Panc1 (cell line): ENCODE measurements around the gene TRDN. TPM values are rescaled to one million over a fixed set of nuclear protein-coding genes. Genes with fewer than 3 reads are reported as not detected.

Source experiments
- ATAC-seq: fragments of 200-7000 bp; cut with Tn5 transposase; 2 replicates; pipeline ENCODE4 v1.9.1; 2020; ENCODE audit warnings: mild to moderate bottlenecking, moderate library complexity
- BruUV-seq: library from RNA; stranded (reverse); fragments of 400-500 nt; replicated peaks from 2 replicates; lab custom pipeline; 2021; lab: Mats Ljungman, UMichigan
- CTCF ChIA-PET: fragments of 300-600 bp; sonication (Branson Sonifier 250); formaldehyde crosslinking; loops from one replicate; lab custom pipeline; 2022; ENCODE audit warnings: antibody characterized with exemption; lab: Charles Lee
- POLR2A ChIA-PET: fragments of 300-600 bp; sonication (Branson Sonifier 250); formaldehyde crosslinking; loops from one replicate; lab custom pipeline; 2022; ENCODE audit warnings: antibody characterized with exemption; lab: Charles Lee
- DNase-seq: peaks from one replicate; pipeline ENCODE4 v3.0.0-alpha.2; 2010; ENCODE audit warnings: low read depth, low spot score
- H3K27ac ChIP-seq: 2 replicates; pipeline ENCODE4 v1.5.1; 2011; ENCODE audit warnings: mild to moderate bottlenecking, low read length, inconsistent platforms
- H3K27me3 ChIP-seq: fragments of 200-500 bp; sonication (Bioruptor generic); 2 replicates; pipeline ENCODE4 v1.6.0; 2014; ENCODE audit warnings: low read length, inconsistent platforms; ENCODE audit not compliant: control insufficient read depth, insufficient read depth
- H3K36me3 ChIP-seq: fragments of 200-500 bp; sonication (Bioruptor generic); 2 replicates; pipeline ENCODE4 v1.5.1; 2014; ENCODE audit warnings: inconsistent platforms, mild to moderate bottlenecking, low read length, moderate library complexity; ENCODE audit not compliant: control insufficient read depth, insufficient read depth
- H3K4me1 ChIP-seq: 2 replicates; pipeline ENCODE4 v1.5.1; 2011; ENCODE audit warnings: inconsistent platforms, mild to moderate bottlenecking, low read length, moderate library complexity; ENCODE audit not compliant: control insufficient read depth, insufficient read depth
- H3K4me3 ChIP-seq, 2 experiments: 2 replicates each; pipeline ENCODE4 v1.5.1; 2011 to 2012; ENCODE audit warnings: low read depth in 2 of 2, low read length in 2 of 2, mild to moderate bottlenecking in 2 of 2, inconsistent platforms in 1 of 2, moderate library complexity in 1 of 2
- H3K9me3 ChIP-seq: fragments of 200-500 bp; sonication (Bioruptor generic); 2 replicates; pipeline ENCODE4 v1.5.1; 2014; ENCODE audit warnings: low read depth, mild to moderate bottlenecking, inconsistent platforms, low read length, moderate library complexity; ENCODE audit not compliant: control insufficient read depth, insufficient read depth
- POLR2AphosphoS5 ChIP-seq: IDR thresholded peaks from 2 replicates; pipeline ENCODE4 v1.6.1; 2012; ENCODE audit warnings: mild to moderate bottlenecking, low read depth, low read length, moderate library complexity
- TCF7L2 ChIP-seq: IDR thresholded peaks from 2 replicates; pipeline ENCODE4 v1.6.1; 2011; ENCODE audit warnings: mild to moderate bottlenecking, low read depth, low read length, inconsistent platforms
- in situ Hi-C: cut with HindIII; loops from 2 replicates; pipeline ENCODE4 v1.10.0; 2016; ENCODE audit warnings: low sequenced_read_pairs, low pct_unique_long_range_greater_than_20kb
- intact Hi-C: fragments of 100-400 bp; cut with micrococcal nuclease; formaldehyde crosslinking; loops from one replicate; pipeline ENCODE4 v1.10.0; 2022; ENCODE audit not compliant: unreplicated experiment
- total RNA-seq: library from RNA; stranded (reverse); gene quantifications from one replicate; pipeline ENCODE4 v1.2.1, GENCODE V29; 2021; ENCODE audit not compliant: unreplicated experiment
- TF ChIP-seq, protein P1 (sequence below): fragments of 450-650 bp; IDR thresholded peaks from 2 replicates; pipeline ENCODE4 v1.5.1; 2017; ENCODE audit warnings: mild to moderate bottlenecking
- TF ChIP-seq, protein P2 (sequence below), 2 experiments: IDR thresholded peaks; 2 replicates each; pipeline ENCODE4 v1.6.1; 2011 to 2012; ENCODE audit warnings: low read depth in 2 of 2, control low read depth in 1 of 2, low read length in 1 of 2, mild to moderate bottlenecking in 1 of 2, moderate library complexity in 1 of 2; ENCODE audit not compliant: insufficient read depth in 1 of 2

The TRDN gene
- total RNA-seq, 1 experiment from 2014 or later = not detected

DNA sequence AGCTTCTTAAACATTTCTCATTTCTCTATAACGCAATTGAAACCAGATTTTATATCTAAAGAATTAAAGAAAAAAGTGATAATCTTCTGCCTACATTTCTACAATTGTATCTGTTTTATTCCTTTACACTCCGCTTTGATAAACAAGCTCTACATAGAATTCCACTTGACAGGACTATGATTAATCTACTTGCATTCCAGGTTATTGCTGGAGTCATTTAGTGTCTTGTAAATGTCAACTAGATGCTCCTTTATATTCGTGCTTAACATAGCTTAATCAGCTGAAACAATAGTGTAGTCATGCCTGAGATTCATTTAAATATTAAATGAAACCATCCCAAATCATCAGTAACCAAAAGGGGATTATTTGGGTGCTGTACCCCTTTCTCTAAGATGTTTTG is 284.0 kb downstream of the TRDN start:
- Histone ChIP-seq H3K36me3 (no peaks in the 10 kb centered on the region; the same call in 1 of the 2 replicates), H3K27me3 (peaks cover 4% of the 10 kb centered on the region; the same call in 1 of the 2 replicates), H3K9me3 (no peaks in the 10 kb centered on the region), H3K27ac (no peak overlapping the region), H3K4me3 (no peak overlapping the region), H3K4me1 (no peaks in the 10 kb centered on the region)
- ChIA-PET CTCF (no interaction called here), POLR2A (no interaction called here)
- intact Hi-C loops = no loop called here
- no peak for ATAC-seq
- no peak for TF ChIP-seq TCF7L2
- TF ChIP-seq, protein P1, sequence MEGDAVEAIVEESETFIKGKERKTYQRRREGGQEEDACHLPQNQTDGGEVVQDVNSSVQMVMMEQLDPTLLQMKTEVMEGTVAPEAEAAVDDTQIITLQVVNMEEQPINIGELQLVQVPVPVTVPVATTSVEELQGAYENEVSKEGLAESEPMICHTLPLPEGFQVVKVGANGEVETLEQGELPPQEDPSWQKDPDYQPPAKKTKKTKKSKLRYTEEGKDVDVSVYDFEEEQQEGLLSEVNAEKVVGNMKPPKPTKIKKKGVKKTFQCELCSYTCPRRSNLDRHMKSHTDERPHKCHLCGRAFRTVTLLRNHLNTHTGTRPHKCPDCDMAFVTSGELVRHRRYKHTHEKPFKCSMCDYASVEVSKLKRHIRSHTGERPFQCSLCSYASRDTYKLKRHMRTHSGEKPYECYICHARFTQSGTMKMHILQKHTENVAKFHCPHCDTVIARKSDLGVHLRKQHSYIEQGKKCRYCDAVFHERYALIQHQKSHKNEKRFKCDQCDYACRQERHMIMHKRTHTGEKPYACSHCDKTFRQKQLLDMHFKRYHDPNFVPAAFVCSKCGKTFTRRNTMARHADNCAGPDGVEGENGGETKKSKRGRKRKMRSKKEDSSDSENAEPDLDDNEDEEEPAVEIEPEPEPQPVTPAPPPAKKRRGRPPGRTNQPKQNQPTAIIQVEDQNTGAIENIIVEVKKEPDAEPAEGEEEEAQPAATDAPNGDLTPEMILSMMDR = no peak
- TF ChIP-seq, protein P2, sequence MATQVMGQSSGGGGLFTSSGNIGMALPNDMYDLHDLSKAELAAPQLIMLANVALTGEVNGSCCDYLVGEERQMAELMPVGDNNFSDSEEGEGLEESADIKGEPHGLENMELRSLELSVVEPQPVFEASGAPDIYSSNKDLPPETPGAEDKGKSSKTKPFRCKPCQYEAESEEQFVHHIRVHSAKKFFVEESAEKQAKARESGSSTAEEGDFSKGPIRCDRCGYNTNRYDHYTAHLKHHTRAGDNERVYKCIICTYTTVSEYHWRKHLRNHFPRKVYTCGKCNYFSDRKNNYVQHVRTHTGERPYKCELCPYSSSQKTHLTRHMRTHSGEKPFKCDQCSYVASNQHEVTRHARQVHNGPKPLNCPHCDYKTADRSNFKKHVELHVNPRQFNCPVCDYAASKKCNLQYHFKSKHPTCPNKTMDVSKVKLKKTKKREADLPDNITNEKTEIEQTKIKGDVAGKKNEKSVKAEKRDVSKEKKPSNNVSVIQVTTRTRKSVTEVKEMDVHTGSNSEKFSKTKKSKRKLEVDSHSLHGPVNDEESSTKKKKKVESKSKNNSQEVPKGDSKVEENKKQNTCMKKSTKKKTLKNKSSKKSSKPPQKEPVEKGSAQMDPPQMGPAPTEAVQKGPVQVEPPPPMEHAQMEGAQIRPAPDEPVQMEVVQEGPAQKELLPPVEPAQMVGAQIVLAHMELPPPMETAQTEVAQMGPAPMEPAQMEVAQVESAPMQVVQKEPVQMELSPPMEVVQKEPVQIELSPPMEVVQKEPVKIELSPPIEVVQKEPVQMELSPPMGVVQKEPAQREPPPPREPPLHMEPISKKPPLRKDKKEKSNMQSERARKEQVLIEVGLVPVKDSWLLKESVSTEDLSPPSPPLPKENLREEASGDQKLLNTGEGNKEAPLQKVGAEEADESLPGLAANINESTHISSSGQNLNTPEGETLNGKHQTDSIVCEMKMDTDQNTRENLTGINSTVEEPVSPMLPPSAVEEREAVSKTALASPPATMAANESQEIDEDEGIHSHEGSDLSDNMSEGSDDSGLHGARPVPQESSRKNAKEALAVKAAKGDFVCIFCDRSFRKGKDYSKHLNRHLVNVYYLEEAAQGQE (IDR thresholded peaks at IDR 0.05; ENCODE audit: insufficient read depth in 1 of 2, low read depth in 2 of 2, low read length in 1 of 2) = no peak
- in situ Hi-C loops = no loop called here
- DNase-seq = no peak
- BruUV-seq = no TSS peak

DNA sequence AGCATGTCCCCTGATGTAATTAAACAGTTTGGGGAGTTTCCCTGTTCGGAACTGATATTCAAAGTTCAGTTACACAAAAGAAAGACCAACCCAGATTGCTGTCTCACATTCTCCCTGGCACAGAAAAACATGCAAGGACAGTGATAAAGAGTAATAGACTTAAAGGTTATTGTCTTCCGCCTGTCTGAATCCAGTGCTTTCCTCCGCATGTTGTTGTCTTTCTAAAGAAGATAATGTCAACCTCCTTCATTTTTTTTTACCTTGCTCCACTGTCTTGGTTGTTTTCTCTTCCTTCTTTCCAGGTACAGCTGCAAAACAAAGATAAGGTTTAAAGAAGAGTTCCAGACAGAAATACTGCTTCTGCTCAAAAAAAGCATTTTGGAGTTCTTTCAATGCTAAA is 284.5 kb downstream of the TRDN start:
- H3K4me1 ChIP-seq = no peaks in the 10 kb centered on the region
- ATAC-seq (no peak), DNase-seq (no peak)
- no peaks in the 10 kb centered on the region for H3K9me3 ChIP-seq
- no peak overlapping the region for H3K27ac ChIP-seq
- no peaks in the 10 kb centered on the region; the same call in 1 of the 2 replicates for H3K36me3 ChIP-seq
- peaks cover 3% of the 10 kb centered on the region; the same call in 1 of the 2 replicates for H3K27me3 ChIP-seq
- POLR2A ChIA-PET = no interaction called here
- no peak overlapping the region for H3K4me3 ChIP-seq
- intact Hi-C loops (no loop called here), in situ Hi-C loops (no loop called here)
- TF ChIP-seq POLR2AphosphoS5 (no peak), TCF7L2 (no peak)
- TF ChIP-seq, protein P1 = no peak
- TF ChIP-seq, protein P2 (IDR thresholded peaks at IDR 0.05; ENCODE audit: insufficient read depth in 1 of 2, low read depth in 2 of 2, low read length in 1 of 2) = no peak
- CTCF ChIA-PET = no interaction called here
- no TSS peak for BruUV-seq
